Uterus (tissue), 2 donors: ENCODE results near the gene TRIM40.

Source experiments
- POLR2A ChIP-seq, 2 donors: fragments of 450-650 bp; IDR thresholded peaks; one replicate each; pipeline ENCODE4 v1.6.1; 2016; ENCODE audit warnings: antibody characterized with exemption in 2 of 2, mild to moderate bottlenecking in 1 of 2, moderate library complexity in 1 of 2
- TF ChIP-seq, protein P1 (sequence below), 4 experiments: fragments of 200-600 bp in 2 of 4; fragments of 450-650 bp in 2 of 4; sonication (generic) in 2 of 4; IDR thresholded peaks; one replicate each; pipeline ENCODE4 v1.5.1; 2016 to 2019; ENCODE audit warnings: antibody characterized with exemption in 4 of 4, mild to moderate bottlenecking in 2 of 4, moderate library complexity in 1 of 4

DNA sequence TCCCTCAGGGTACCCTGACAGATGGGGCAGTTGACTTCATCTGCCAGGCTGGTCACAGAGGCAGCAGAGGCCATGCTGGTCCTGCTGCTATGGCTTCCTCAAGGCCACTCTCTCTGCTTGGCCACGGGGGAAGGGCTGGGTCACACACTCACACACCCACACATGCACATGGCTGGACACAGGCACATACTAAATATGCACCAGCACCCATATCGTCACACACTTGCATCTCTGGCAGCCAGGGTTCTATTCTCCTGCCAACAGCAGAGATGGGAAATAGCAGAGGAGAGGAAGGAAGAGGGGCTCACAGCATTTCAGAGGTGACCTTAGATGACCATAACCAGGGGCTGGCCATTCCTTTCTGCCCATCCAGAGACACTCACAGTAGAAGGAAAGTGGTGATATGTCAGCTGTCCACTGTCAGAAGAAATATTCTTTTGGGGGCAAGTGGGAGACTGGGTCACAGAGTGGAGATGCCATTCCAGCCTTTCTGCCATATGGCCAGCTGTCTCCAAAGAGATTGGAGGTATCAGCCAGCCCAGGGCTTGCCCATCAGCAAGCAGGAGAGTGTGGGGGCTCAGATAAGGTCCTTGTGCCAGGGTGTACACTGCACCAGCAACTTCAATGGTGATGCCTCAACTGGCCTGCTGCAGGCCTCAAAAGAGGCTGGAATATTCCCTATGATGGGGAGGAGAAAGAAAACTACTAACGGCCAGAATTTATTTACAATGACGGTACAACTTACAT, 25.0 kb downstream of the TRIM40 start, which contains the start of gene TRIM10:
- TF ChIP-seq POLR2A (IDR thresholded peaks at IDR 0.05): no peak
- TF ChIP-seq, protein P1, sequence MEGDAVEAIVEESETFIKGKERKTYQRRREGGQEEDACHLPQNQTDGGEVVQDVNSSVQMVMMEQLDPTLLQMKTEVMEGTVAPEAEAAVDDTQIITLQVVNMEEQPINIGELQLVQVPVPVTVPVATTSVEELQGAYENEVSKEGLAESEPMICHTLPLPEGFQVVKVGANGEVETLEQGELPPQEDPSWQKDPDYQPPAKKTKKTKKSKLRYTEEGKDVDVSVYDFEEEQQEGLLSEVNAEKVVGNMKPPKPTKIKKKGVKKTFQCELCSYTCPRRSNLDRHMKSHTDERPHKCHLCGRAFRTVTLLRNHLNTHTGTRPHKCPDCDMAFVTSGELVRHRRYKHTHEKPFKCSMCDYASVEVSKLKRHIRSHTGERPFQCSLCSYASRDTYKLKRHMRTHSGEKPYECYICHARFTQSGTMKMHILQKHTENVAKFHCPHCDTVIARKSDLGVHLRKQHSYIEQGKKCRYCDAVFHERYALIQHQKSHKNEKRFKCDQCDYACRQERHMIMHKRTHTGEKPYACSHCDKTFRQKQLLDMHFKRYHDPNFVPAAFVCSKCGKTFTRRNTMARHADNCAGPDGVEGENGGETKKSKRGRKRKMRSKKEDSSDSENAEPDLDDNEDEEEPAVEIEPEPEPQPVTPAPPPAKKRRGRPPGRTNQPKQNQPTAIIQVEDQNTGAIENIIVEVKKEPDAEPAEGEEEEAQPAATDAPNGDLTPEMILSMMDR (IDR thresholded peaks at IDR 0.05): no peak
